Measurements from ENCODE around the gene SIAH2. TPM values are rescaled to one million over a fixed set of nuclear protein-coding genes. Genes with fewer than 3 reads are reported as not detected.
A peak's percentile ranks its signal among the peaks of the same experiment; 100 is the strongest.

Gene SIAH2
- total RNA-seq, 2 experiments from 2014 or later = 30.9 to 40.8 TPM

DNA sequence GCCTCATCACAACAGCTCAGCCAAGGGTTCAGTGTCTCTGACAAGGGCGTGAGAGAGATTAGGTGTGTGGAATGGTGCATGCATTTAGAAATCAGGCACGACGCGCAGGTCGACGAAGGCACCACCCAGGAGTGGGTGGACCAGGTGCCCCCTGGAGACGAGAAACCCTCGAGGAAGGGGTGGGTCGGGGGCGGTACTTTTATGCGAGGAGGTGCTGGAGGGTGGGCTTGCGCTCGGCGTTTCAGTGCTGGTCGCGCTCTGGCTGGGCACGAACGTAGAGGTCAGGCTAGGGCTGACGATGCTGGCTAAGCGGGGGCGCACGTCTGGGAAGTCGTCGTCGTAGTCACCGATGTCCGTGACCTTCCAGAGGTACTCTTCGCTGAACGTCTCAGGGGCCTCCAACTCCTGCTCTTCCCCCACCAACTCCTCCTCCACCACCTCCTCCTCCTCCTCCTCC is 59.6 kb downstream of the SIAH2 start:
- Mint-ChIP-seq H3K36me3 (ENCODE audit: low read depth) (peaks cover 14% of the 10 kb centered on the region), H3K4me1 (peaks cover 28% of the 10 kb centered on the region), H3K27ac (peak overlapping the region; percentile 98), H3K27me3 (peaks cover 13% of the 10 kb centered on the region), H3K9me3 (peaks cover 7% of the 10 kb centered on the region), H3K4me3 (peak overlapping the region; percentile 98)
- ChIA-PET CTCF (interaction anchor here (0.9 to 1.4 kb wide), 6 partner anchors 11 to 383 kb away, joined by 3 to 9 read pairs (median 4); partner anchors contain the start of gene SIAH2), POLR2A (interaction anchor here (0.7 to 1.1 kb wide), 3 partner anchors 60 to 161 kb away, joined by 5 to 8 read pairs (median 5); partner anchors contain the start of gene SIAH2)
- peak; percentile 54 for DNase-seq

DNA sequence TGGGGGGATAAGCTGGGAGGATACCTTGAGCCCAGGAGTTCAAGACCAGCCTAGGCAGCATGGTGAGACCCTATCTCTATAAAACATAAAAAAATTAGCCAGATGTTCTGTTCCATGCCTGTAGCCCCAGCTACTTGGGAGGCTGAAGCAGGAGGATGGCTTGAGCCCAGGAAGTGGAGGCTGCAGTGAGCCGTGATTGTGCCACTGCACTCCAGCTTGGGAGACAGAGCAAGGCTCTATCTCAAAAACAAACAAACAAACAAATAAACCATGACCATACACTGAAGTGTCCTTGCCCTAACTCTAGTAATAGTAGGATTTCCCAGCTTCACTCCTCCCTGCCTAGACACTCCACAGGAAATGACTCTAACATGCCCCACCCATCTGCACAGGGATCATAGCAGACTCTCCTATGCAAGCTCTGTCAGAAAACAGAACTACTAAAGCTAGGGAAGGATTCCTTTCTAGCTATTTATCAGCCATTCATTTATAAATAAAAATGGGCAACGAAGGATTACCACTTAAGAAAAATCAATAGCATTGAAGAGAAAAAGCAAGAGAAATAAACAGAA is 63.8 kb downstream of the SIAH2 start:
- no peak for DNase-seq
- H3K4me1 Mint-ChIP-seq = peaks cover 22% of the 10 kb centered on the region
- no peaks in the 10 kb centered on the region for H3K9me3 Mint-ChIP-seq
- ChIA-PET CTCF (interaction anchor here (0.5 kb wide), 1 partner anchor 85 kb away, joined by 3 read pairs; no protein-coding TSS in a partner anchor), POLR2A (no interaction called here)
- H3K4me3 Mint-ChIP-seq = no peak overlapping the region
- peaks cover 21% of the 10 kb centered on the region for H3K27me3 Mint-ChIP-seq
- no peaks in the 10 kb centered on the region for H3K36me3 Mint-ChIP-seq (ENCODE audit: low read depth)
- no peak overlapping the region for H3K27ac Mint-ChIP-seq

DNA sequence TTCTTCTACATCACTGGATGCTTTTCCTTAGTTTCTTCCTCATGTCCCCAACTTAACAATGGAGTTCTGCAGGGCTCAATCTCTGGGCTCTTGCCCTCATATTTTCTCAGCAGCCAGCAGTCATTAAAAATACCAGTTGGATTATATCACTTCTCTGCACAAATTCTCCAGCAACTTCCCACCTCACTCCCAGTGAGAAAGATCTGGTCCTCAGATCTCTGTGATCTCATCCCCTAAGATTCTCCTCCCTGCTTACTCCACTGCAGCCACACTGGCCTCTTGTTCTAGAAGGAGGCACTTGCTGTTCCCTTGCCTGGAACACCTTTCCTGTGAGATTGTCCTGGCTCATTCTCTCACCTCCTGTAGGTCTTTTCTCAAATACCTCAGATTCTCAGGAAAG is 65.3 kb downstream of the SIAH2 start:
- peaks cover 21% of the 10 kb centered on the region for H3K27me3 Mint-ChIP-seq
- ChIA-PET CTCF (no interaction called here), POLR2A (no interaction called here)
- H3K27ac Mint-ChIP-seq = no peak overlapping the region
- no peak for DNase-seq
- peaks cover 3% of the 10 kb centered on the region for H3K9me3 Mint-ChIP-seq
- H3K4me1 Mint-ChIP-seq = peaks cover 9% of the 10 kb centered on the region
- H3K4me3 Mint-ChIP-seq = no peak overlapping the region
- H3K36me3 Mint-ChIP-seq (ENCODE audit: low read depth) = peaks cover under 1% of the 10 kb centered on the region

DNA sequence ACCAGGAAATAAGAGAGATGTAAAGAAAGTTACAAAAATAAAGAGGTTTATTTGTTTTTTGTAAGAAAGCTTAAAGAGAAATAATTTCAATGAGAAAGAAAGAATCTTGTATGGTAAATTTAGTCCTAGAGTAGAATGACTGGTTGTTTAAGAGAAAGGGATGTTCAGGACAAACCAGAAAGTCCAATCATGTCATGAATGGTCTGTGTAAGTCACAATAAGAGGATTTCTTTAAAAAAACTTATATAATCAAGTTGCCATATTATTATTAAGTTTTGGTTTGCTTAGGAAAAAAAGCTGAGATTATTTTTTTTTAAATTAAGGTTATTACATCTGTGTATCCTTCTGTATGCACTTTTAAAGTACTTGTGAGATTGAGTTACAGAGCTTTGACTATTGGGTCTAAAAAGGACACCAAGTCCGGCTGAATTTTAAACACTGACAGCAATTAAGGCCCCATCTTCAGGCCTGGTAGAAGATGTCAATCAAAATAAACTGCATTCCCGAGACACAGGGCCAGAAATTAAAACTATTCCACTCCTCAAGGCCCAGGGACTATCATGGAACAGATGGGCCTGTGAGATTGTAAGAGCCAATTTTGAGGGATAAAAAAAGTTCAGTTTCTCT is 71.4 kb downstream of the SIAH2 start:
- H3K27me3 Mint-ChIP-seq = peaks cover 12% of the 10 kb centered on the region
- H3K4me3 Mint-ChIP-seq = no peak overlapping the region
- H3K36me3 Mint-ChIP-seq (ENCODE audit: low read depth) = peaks cover 5% of the 10 kb centered on the region
- H3K9me3 Mint-ChIP-seq = peaks cover 12% of the 10 kb centered on the region
- DNase-seq = no peak
- CTCF ChIA-PET = interaction anchor here (1.0 kb wide), 1 partner anchor 153 kb away, joined by 3 read pairs; no protein-coding TSS in a partner anchor
- POLR2A ChIA-PET = no interaction called here
- no peaks in the 10 kb centered on the region for H3K4me1 Mint-ChIP-seq
- no peak overlapping the region for H3K27ac Mint-ChIP-seq

Other genes starting within 250 kb of the SIAH2 start
- gene SERP1, start 216.7 kb downstream of the SIAH2 start, total RNA-seq = 10 to 100 TPM; 79.9 to 83.5 TPM
- gene EIF2A, start 216.4 kb downstream of the SIAH2 start, total RNA-seq = 10 to 100 TPM; 68.3 to 91.2 TPM
- 100 to 1,000 TPM; 108 to 140 TPM for gene SELENOT, start 159.8 kb downstream of the SIAH2 start, total RNA-seq
- gene ERICH6, start 59.2 kb downstream of the SIAH2 start, total RNA-seq = under 1 TPM; 0.50 to 0.81 TPM
- not detected for gene MINDY4B, start 142.3 kb upstream of the SIAH2 start, total RNA-seq
- gene CLRN1, start 209.6 kb upstream of the SIAH2 start, total RNA-seq = not detected